ENCODE results near the gene HRAS. TPM values are rescaled to one million over a fixed set of nuclear protein-coding genes. Genes with fewer than 3 reads are reported as not detected.

HRAS gene
- total and polyA plus RNA-seq, 10 of the 15 experiments (the other 5 are each of a cell fraction or from before 2014, with no cell fraction given): 2.8 to 72.4 (median 31.7) TPM

DNA sequence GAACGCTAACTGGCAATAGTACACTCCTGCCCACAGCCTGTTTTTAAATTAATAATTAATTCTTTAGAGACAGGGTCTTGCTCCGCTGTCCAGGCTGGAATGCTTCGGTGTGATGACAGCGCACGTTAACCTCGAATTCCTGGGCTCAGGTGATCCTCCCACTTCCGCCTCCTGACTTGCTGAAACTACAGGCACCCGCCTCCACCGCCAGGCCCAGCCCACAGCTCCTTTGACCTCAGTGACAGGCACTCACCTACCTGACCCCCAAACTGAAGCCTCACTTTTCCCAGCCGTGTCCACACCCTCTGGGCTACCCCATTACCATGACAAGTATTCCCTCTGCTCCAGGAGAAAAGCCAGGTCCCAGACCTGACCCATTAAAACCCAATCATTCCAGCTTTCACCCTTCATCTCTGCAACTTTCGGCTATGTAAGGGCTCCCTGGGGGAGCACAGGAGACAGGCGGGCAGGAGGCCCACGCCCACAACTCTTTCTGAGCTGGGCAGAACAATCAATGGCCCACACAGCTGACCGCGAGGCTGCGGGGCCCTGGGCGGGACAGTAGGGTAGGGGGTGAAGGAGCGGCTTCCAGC is 24.4 kb upstream of the HRAS start:
- 59% methylated on average over 18 of the region's 18 CpGs for WGBS (ENCODE audit: insufficient coverage, insufficient replicate concordance, low lambda C conversion rate, missing lambda C conversion rate)
- Histone ChIP-seq H3K9me3 (replicated peaks; ENCODE audit: control insufficient read depth, insufficient read depth, low read length) (no peaks in the 10 kb centered on the region), H3K4me1 (ENCODE audit: control insufficient read depth, insufficient read depth, low read length) (peaks cover 5% of the 10 kb centered on the region), H3K4me3 (peak overlapping the region; percentile 76), H3K9ac (ENCODE audit: control insufficient read depth, insufficient read depth, low read length) (peak overlapping the region; percentile 69), H3K4me2 (ENCODE audit: control insufficient read depth, insufficient read depth) (peak overlapping the region; percentile 96), H4K20me1 (ENCODE audit: control insufficient read depth, insufficient read depth) (no peaks in the 10 kb centered on the region), H3K27me3 (replicated peaks in 1 of 2; ENCODE audit: control insufficient read depth in 2 of 2, insufficient read depth in 2 of 2, low read length in 1 of 2) (peaks cover 0 to 5% of the 10 kb centered on the region in 2 experiments; a peak in 2 of 4 replicates), H3K27ac (ENCODE audit: control insufficient read depth, insufficient read depth) (no peak overlapping the region; the same call in 1 of the 2 replicates), H2AFZ (ENCODE audit: control insufficient read depth, low read depth, low read length) (peak overlapping the region; percentile 90), H3K36me3 (ENCODE audit: control insufficient read depth in 2 of 2, insufficient read depth in 2 of 2, low read length in 1 of 2) (no peaks in the 10 kb centered on the region; a peak in 1 of 4 replicates), H3K79me2 (ENCODE audit: control insufficient read depth, insufficient read depth, low read length) (peaks cover 5% of the 10 kb centered on the region)
- DNase-seq (ENCODE audit: low read depth, low spot score) (no peak), ATAC-seq (no peak), FAIRE-seq (peak; percentile 18)
- CTCF ChIA-PET: interaction anchor here (0.8 to 1.9 kb wide), 4 partner anchors 136 to 167 kb away, joined by 3 to 10 read pairs (median 4); partner anchors contain the start of genes DEAF1 and TMEM80
- RAD21 ChIA-PET (ENCODE audit: unreplicated experiment): no interaction called here
- TF ChIP-seq, protein P1, sequence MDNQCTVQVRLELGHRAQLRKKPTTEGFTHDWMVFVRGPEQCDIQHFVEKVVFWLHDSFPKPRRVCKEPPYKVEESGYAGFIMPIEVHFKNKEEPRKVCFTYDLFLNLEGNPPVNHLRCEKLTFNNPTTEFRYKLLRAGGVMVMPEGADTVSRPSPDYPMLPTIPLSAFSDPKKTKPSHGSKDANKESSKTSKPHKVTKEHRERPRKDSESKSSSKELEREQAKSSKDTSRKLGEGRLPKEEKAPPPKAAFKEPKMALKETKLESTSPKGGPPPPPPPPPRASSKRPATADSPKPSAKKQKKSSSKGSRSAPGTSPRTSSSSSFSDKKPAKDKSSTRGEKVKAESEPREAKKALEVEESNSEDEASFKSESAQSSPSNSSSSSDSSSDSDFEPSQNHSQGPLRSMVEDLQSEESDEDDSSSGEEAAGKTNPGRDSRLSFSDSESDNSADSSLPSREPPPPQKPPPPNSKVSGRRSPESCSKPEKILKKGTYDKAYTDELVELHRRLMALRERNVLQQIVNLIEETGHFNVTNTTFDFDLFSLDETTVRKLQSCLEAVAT (IDR thresholded peaks at IDR 0.05): 0 out of 2 replicates have a peak, but pooled peaks have one; percentile 43
- TF ChIP-seq LARP7 (IDR thresholded peaks at IDR 0.05): no peak
- SMC1A ChIA-PET (ENCODE audit: uncharacterized antibody, unreplicated experiment): no interaction called here
- intact Hi-C loops (cut with micrococcal nuclease; ENCODE audit: unreplicated experiment) (no loop called here), in situ Hi-C loops (cut with MboI) (loop anchor here (5.0 kb wide), 1 partner anchor 152 kb away; no protein-coding TSS in a partner anchor)
- POLR2A ChIA-PET: interaction anchor here (0.8 to 1.6 kb wide), 5 partner anchors 9 to 167 kb away, joined by 3 to 7 read pairs (median 4); partner anchors contain the start of gene TMEM80
- BruUV-seq (replicated peaks): no TSS peak

DNA sequence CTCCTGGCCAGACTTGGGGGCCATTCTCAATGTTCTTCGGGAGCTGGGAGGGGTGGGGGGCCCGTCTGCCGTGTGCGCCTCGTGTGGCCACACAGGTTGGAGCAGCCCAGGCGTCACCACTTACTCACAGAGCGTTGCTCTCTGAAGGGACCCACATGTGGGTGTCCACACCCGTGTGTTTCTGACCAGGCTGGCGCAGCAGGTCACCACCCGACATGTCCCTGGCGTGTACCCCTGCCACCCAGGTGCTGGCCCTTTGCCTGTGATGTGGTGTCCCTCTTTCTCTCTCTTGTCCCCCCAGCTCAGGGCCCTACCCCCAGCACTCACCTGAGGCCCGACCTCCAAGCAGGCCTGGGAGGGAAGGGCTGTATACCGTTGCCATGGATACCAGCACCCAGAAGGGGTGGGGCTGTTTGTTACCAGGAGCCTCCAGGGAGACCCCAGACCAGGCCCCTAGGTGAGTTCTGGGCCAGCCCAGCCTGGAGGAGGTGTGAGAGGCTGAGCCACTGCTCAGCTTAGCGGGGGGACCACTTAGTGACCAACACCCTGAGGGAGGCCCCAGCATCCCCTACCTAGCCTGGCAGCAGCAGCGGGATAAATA is 23.7 kb upstream of the HRAS start:
- in situ Hi-C loops (cut with MboI): loop anchor here (5.0 kb wide), 1 partner anchor 153 kb away; no protein-coding TSS in a partner anchor
- Histone ChIP-seq H3K36me3 (ENCODE audit: control insufficient read depth in 2 of 2, insufficient read depth in 2 of 2, low read length in 1 of 2) (no peaks in the 10 kb centered on the region; a peak in 1 of 4 replicates), H3K4me2 (ENCODE audit: control insufficient read depth, insufficient read depth) (no peak overlapping the region), H3K9ac (ENCODE audit: control insufficient read depth, insufficient read depth, low read length) (no peak overlapping the region), H4K20me1 (ENCODE audit: control insufficient read depth, insufficient read depth) (no peaks in the 10 kb centered on the region), H3K79me2 (ENCODE audit: control insufficient read depth, insufficient read depth, low read length) (peaks cover 5% of the 10 kb centered on the region), H3K27ac (ENCODE audit: control insufficient read depth, insufficient read depth) (no peak overlapping the region), H3K4me3 (no peak overlapping the region), H2AFZ (ENCODE audit: control insufficient read depth, low read depth, low read length) (no peak overlapping the region), H3K4me1 (ENCODE audit: control insufficient read depth, insufficient read depth, low read length) (peaks cover 5% of the 10 kb centered on the region), H3K9me3 (replicated peaks; ENCODE audit: control insufficient read depth, insufficient read depth, low read length) (no peaks in the 10 kb centered on the region), H3K27me3 (replicated peaks in 1 of 2; ENCODE audit: control insufficient read depth in 2 of 2, insufficient read depth in 2 of 2, low read length in 1 of 2) (peaks cover 0 to 5% of the 10 kb centered on the region in 2 experiments; a peak in 2 of 4 replicates)
- DNase-seq (ENCODE audit: low read depth, low spot score) (no peak), FAIRE-seq (no peak), ATAC-seq (no peak)
- no TSS peak for BruUV-seq (replicated peaks)
- ChIA-PET SMC1A (ENCODE audit: uncharacterized antibody, unreplicated experiment) (no interaction called here), POLR2A (interaction anchor here (0.6 to 1.6 kb wide), 4 partner anchors 9 to 167 kb away, joined by 3 to 7 read pairs (median 6); no protein-coding TSS in a partner anchor), RAD21 (ENCODE audit: unreplicated experiment) (no interaction called here), CTCF (interaction anchor here (1.4 to 1.9 kb wide), 3 partner anchors 136 to 165 kb away, joined by 3 to 10 read pairs (median 4); partner anchors contain the start of genes DEAF1 and TMEM80)
- intact Hi-C loops (cut with micrococcal nuclease; ENCODE audit: unreplicated experiment): no loop called here
- 66% methylated on average over 15 of the region's 15 CpGs for WGBS (ENCODE audit: insufficient coverage, insufficient replicate concordance, low lambda C conversion rate, missing lambda C conversion rate)
- TF ChIP-seq BMI1 (IDR thresholded peaks at IDR 0.05; ENCODE audit: borderline replicate concordance) (peak; percentile 68; the same call in 1 of the 2 replicates), DPF2 (IDR thresholded peaks at IDR 0.05) (no peak), SRF (IDR thresholded peaks at IDR 0.05; ENCODE audit: low read depth in 2 of 2, low read length in 2 of 2) (no peak), ZNF274 (IDR thresholded peaks at IDR 0.05; ENCODE audit: insufficient read depth, insufficient read length) (no peak), SMAD1 (IDR thresholded peaks at IDR 0.05; ENCODE audit: low read depth, partially characterized antibody) (no peak), ETV6 (conservative IDR thresholded peaks at IDR 0.05 in 1 of 2, IDR thresholded peaks at IDR 0.05 in 1 of 2; ENCODE audit: borderline replicate concordance in 1 of 2, low read depth in 1 of 2) (no peak), IKZF1 (conservative IDR thresholded peaks at IDR 0.05) (no peak)
- TF ChIP-seq, protein P2, sequence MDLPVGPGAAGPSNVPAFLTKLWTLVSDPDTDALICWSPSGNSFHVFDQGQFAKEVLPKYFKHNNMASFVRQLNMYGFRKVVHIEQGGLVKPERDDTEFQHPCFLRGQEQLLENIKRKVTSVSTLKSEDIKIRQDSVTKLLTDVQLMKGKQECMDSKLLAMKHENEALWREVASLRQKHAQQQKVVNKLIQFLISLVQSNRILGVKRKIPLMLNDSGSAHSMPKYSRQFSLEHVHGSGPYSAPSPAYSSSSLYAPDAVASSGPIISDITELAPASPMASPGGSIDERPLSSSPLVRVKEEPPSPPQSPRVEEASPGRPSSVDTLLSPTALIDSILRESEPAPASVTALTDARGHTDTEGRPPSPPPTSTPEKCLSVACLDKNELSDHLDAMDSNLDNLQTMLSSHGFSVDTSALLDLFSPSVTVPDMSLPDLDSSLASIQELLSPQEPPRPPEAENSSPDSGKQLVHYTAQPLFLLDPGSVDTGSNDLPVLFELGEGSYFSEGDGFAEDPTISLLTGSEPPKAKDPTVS (IDR thresholded peaks at IDR 0.05; ENCODE audit: low read depth, low read length): no peak
- TF ChIP-seq, protein P3, sequence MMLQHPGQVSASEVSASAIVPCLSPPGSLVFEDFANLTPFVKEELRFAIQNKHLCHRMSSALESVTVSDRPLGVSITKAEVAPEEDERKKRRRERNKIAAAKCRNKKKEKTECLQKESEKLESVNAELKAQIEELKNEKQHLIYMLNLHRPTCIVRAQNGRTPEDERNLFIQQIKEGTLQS (IDR thresholded peaks at IDR 0.05; ENCODE audit: borderline replicate concordance, extremely low read depth, low read depth, low read length): no peak
